Testis (tissue), 2 donors: ENCODE results near the gene TNFRSF11A.

ENCODE experiments used
- CTCF ChIP-seq, 3 experiments: fragments of 450-650 bp in 2 of 3; fragments of 200-600 bp in 1 of 3; sonication (generic) in 1 of 3; IDR thresholded peaks; one replicate each; pipeline ENCODE4 v1.5.1; 2016 to 2019; ENCODE audit warnings: antibody characterized with exemption in 3 of 3, mild to moderate bottlenecking in 2 of 3, moderate library complexity in 1 of 3
- POLR2A ChIP-seq: fragments of 450-650 bp; IDR thresholded peaks from one replicate; pipeline ENCODE4 v1.6.1; 2017; ENCODE audit warnings: antibody characterized with exemption, mild to moderate bottlenecking, moderate library complexity

GRCh38 chr18:62284637-62285036 lies 40.5 kb upstream of the TNFRSF11A start:
- TF ChIP-seq CTCF (IDR thresholded peaks at IDR 0.05): no peak
- TF ChIP-seq POLR2A: no peak
